Kidney (tissue), 14 donors: ENCODE measurements around the gene LIN7B. TPM values are rescaled to one million over a fixed set of nuclear protein-coding genes. Genes with fewer than 3 reads are reported as not detected.
A peak's percentile ranks its signal among the peaks of the same experiment; 100 is the strongest.

Experiments
- DNase-seq, 5 donors: peaks; one replicate each; pipeline ENCODE4 v3.0.0-alpha.2; 2013 to 2020
- FAIRE-seq: peaks from 2 replicates; lab custom pipeline; 2012; peaks lifted over from hg19 to GRCh38; lab: Jason Lieb, UNC
- H3K27ac ChIP-seq, 2 donors: one replicate each; pipeline ENCODE4 v1.7.0; 2013; ENCODE audit warnings: low read depth in 2 of 2, low read length in 2 of 2, inconsistent platforms in 1 of 2
- H3K27me3 ChIP-seq: one replicate; pipeline ENCODE4 v1.7.1; 2013; ENCODE audit warnings: low read length, inconsistent platforms; ENCODE audit not compliant: control insufficient read depth, insufficient read depth
- H3K36me3 ChIP-seq, 3 donors: one replicate each; pipeline versions ENCODE4 v1.7.0 to v1.7.1; 2013; ENCODE audit warnings: low read length in 3 of 3, control low read depth in 1 of 3, inconsistent platforms in 1 of 3; ENCODE audit not compliant: insufficient read depth in 3 of 3, control insufficient read depth in 2 of 3
- H3K4me1 ChIP-seq, 3 donors: one replicate each; pipeline versions ENCODE4 v1.7.0 to v1.7.1; 2013; ENCODE audit warnings: low read length in 3 of 3, inconsistent platforms in 1 of 3, low read depth in 1 of 3; ENCODE audit not compliant: control insufficient read depth in 2 of 3, insufficient read depth in 2 of 3
- H3K4me3 ChIP-seq, 3 donors: one replicate each; pipeline versions ENCODE4 v1.7.0 to v1.8.1; 2013; ENCODE audit warnings: low read length in 3 of 3, control low read depth in 1 of 3, inconsistent platforms in 1 of 3
- H3K9ac ChIP-seq, 3 donors: one replicate each; pipeline versions ENCODE4 v1.7.0 to v1.7.1; 2013; ENCODE audit warnings: low read length in 3 of 3, control low read depth in 1 of 3, inconsistent platforms in 1 of 3
- H3K9me3 ChIP-seq, 3 donors: one replicate each; pipeline versions ENCODE4 v1.7.0 to v1.7.1; 2013; ENCODE audit warnings: low read length in 3 of 3, control low read depth in 1 of 3, inconsistent platforms in 1 of 3; ENCODE audit not compliant: control insufficient read depth in 2 of 3, insufficient read depth in 1 of 3
- intact Hi-C: fragments of 100-400 bp; cut with DNase I; formaldehyde crosslinking; loops from one replicate; pipeline ENCODE4 v1.11.1; 2022
- polyA plus RNA-seq: library from polyadenylated mRNA; stranded (reverse); fragments of 350-450 nt; fragmentation: Illumina TruSeq; extraction: RNeasy Lipid Tissue Mini Kit (QIAGEN cat#74804); gene quantifications from one replicate; pipeline ENCODE4 v1.2.3, GENCODE V29; 2014; ENCODE audit warnings: low read depth, low replicate concordance; ENCODE audit not compliant: insufficient read depth
- total RNA-seq: library from RNA; stranded (reverse); fragmentation: NEBNext Ultra II Directional; extraction: Animal tissue kit (Norgen Biotek cat#: 25700); gene quantifications from one replicate; pipeline ENCODE4 v1.2.1, GENCODE V29; 2021
- TF ChIP-seq, protein P1 (sequence below): IDR thresholded peaks from 3 replicates; pipeline ENCODE4 v1.5.1; 2012; ENCODE audit warnings: mild to moderate bottlenecking, moderate library complexity, borderline replicate concordance; ENCODE audit not compliant: insufficient read depth; ENCODE audit errors: extremely low read depth
- donor health status: control.
- donor health status: control.
- donor health status: control.
- donor health status: control.
- donor health status: control.
- donor health status: DM: yes; HTN: yes; CAD: no.
- donor health status: Normal renal cell carcinoma (clear cell type).

Gene LIN7B
- total and polyA plus RNA-seq, 2 donors from 2014 or later = 4.7 to 9.7 TPM

GRCh38 chr19:49102303-49102702 lies 11.9 kb upstream of the LIN7B start:
- TF ChIP-seq, protein P1, sequence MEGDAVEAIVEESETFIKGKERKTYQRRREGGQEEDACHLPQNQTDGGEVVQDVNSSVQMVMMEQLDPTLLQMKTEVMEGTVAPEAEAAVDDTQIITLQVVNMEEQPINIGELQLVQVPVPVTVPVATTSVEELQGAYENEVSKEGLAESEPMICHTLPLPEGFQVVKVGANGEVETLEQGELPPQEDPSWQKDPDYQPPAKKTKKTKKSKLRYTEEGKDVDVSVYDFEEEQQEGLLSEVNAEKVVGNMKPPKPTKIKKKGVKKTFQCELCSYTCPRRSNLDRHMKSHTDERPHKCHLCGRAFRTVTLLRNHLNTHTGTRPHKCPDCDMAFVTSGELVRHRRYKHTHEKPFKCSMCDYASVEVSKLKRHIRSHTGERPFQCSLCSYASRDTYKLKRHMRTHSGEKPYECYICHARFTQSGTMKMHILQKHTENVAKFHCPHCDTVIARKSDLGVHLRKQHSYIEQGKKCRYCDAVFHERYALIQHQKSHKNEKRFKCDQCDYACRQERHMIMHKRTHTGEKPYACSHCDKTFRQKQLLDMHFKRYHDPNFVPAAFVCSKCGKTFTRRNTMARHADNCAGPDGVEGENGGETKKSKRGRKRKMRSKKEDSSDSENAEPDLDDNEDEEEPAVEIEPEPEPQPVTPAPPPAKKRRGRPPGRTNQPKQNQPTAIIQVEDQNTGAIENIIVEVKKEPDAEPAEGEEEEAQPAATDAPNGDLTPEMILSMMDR = no peak
- intact Hi-C loops = loop anchor here (10.0 kb wide), 1 partner anchor 112 kb away; no protein-coding TSS in a partner anchor
- DNase-seq (no peak), FAIRE-seq (no peak)
- H3K4me3 ChIP-seq = no peak overlapping the region
- H3K9ac ChIP-seq = no peak overlapping the region
- H3K27me3 ChIP-seq = no peaks in the 10 kb centered on the region
- H3K27ac ChIP-seq = no peak overlapping the region
- peaks cover 0 to 6% (median 0%) of the 10 kb centered on the region in 3 donors for H3K4me1 ChIP-seq
- no peaks in the 10 kb centered on the region for H3K9me3 ChIP-seq
- H3K36me3 ChIP-seq = peaks cover 15 to 62% (median 31%) of the 10 kb centered on the region in 3 donors

DNA sequence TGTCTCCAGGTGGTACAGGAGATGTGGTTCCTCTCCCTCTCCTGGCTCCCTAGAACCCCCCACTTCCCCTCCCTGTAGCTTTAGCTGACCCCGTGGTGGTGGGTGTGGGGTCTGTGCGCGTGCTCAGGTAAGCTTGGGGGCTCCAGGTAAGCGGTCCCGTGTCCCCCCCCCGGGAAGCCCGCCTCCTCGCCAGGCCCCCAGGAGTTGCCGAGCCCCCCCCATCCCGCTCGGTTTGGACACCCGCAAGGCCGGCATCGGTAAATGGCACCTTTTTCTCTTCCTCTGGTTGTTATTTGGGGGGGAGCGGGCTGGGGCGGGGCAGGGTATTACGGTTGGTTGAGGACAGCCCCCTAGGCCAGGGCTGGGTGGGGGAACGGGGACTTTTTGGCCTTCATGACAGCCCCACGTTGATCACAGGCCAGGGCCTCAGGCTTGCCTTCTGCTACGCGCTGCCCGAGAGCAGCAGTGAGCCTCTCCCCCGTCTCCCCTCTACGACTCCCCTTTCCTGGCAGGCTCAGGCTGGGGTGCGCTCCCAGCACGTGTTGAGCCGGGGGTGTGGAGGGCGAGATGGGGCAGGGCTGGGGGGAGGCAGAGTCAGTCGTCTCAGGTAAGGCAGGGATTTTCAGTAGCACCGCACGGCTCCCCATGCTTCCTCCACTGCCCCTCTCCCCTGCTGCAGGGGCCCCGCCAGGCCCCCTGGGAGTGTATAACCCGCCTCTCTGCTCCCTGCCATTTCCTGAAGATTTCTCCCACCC lies 10.7 kb upstream of the LIN7B start:
- FAIRE-seq (no peak), DNase-seq (no peak)
- H3K36me3 ChIP-seq = peaks cover 8 to 52% (median 36%) of the 10 kb centered on the region in 3 donors
- H3K9me3 ChIP-seq = no peaks in the 10 kb centered on the region
- TF ChIP-seq, protein P1 = no peak
- H3K4me3 ChIP-seq = no peak overlapping the region
- no peak overlapping the region for H3K9ac ChIP-seq
- H3K4me1 ChIP-seq = no peaks in the 10 kb centered on the region
- no peaks in the 10 kb centered on the region for H3K27me3 ChIP-seq
- no peak overlapping the region for H3K27ac ChIP-seq
- intact Hi-C loops = loop anchor here (10.0 kb wide), 1 partner anchor 111 kb away; no protein-coding TSS in a partner anchor

DNA sequence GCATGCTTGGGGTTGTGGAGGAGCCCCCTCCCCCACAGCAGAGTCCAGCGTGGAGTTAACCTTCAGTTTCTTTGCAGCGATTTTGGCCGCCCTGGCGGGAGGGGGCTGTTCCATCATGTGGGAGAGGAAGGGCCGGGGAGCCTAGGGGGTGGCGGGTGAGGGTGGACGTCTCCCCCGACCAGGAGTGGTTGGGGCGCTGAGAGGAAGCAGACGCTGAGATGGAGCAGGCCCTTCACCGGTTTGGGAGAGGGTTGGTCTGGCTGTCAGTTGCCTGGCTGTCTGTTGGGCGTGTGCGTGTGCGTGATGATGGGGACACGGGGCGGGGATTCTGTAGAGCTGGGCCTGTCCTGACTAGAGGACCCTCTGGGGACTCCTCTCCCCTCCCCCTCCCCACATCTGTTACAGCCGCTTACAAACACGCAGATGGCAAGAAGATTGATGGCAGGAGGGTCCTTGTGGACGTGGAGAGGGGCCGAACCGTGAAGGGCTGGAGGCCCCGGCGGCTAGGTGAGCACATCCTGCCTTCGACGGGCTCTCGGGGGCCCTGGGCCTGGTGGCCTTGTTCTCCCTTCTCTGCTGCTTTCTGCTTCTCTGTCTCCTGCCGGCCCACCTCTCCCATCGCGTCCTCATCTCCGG lies 9.8 kb upstream of the LIN7B start:
- DNase-seq = peak in 3 of 5 donors; percentile 66 to 84 (median 69)
- FAIRE-seq = no peak
- TF ChIP-seq, protein P1 = no peak
- Histone ChIP-seq H3K36me3 (peaks cover 5 to 50% (median 34%) of the 10 kb centered on the region in 3 donors), H3K4me3 (no peak overlapping the region), H3K9ac (no peak overlapping the region), H3K9me3 (no peaks in the 10 kb centered on the region), H3K4me1 (no peaks in the 10 kb centered on the region), H3K27me3 (no peaks in the 10 kb centered on the region), H3K27ac (no peak overlapping the region)
- intact Hi-C loops = loop anchor here (10.0 kb wide), 1 partner anchor 110 kb away; no protein-coding TSS in a partner anchor
